Thyroid gland (tissue), 4 donors: ENCODE data around the gene LRRFIP1. TPM values are rescaled to one million over a fixed set of nuclear protein-coding genes. Genes with fewer than 3 reads are reported as not detected.
A peak's percentile ranks its signal among the peaks of the same experiment; 100 is the strongest.

Experiments used
- DNase-seq, 2 donors: peaks; one replicate each; pipeline ENCODE4 v3.0.0-alpha.2; 2019
- H3K27ac ChIP-seq, 3 donors: fragments of 200-600 bp; sonication (generic); 1 replicate in 2 of 3; 2 replicates in 1 of 3; pipeline ENCODE4 v1.5.1; 2016 to 2019; ENCODE audit warnings: mild to moderate bottlenecking in 1 of 3, moderate library complexity in 1 of 3
- H3K27me3 ChIP-seq: fragments of 200-600 bp; sonication (generic); one replicate; pipeline ENCODE4 v1.5.1; 2019
- H3K36me3 ChIP-seq, 2 donors: fragments of 200-600 bp; sonication (generic); one replicate each; pipeline ENCODE4 v1.5.1; 2016 to 2019
- H3K4me1 ChIP-seq, 2 donors: fragments of 200-600 bp; sonication (generic); one replicate each; pipeline ENCODE4 v1.5.1; 2017 to 2019
- H3K4me3 ChIP-seq, 3 donors: fragments of 200-600 bp; sonication (generic); replicated peaks in 1 of 3; 1 replicate in 2 of 3; 2 replicates in 1 of 3; pipeline ENCODE4 v1.5.1; 2016; ENCODE audit warnings: mild to moderate bottlenecking in 1 of 3
- H3K9me3 ChIP-seq: fragments of 200-600 bp; sonication (generic); one replicate; pipeline ENCODE4 v1.5.1; 2017
- CTCF ChIP-seq, 6 experiments: fragments of 200-600 bp in 3 of 6; fragments of 450-650 bp in 3 of 6; sonication (generic) in 3 of 6; IDR thresholded peaks; one replicate each; pipeline ENCODE4 v1.5.1; 2016 to 2019; ENCODE audit warnings: antibody characterized with exemption in 6 of 6, mild to moderate bottlenecking in 2 of 6, inconsistent platforms in 1 of 6, moderate library complexity in 1 of 6
- POLR2A ChIP-seq, 2 donors: fragments of 450-650 bp; IDR thresholded peaks; one replicate each; pipeline ENCODE4 v1.6.1; 2017; ENCODE audit warnings: antibody characterized with exemption in 2 of 2, mild to moderate bottlenecking in 2 of 2, moderate library complexity in 1 of 2
- WGBS, 2 donors: methylation state at CpG; one replicate each; pipeline ENCODE4 v1.1.5; 2017; 5-methylcytosine and 5-hydroxymethylcytosine counted together
- intact Hi-C: fragments of 100-400 bp; cut with DNase I; formaldehyde crosslinking; loops from one replicate; pipeline ENCODE4 v1.15.1; 2023
- total RNA-seq, 4 donors: library from RNA; depleted of rRNA; stranded (reverse); fragments of >200 nt; gene quantifications; one replicate each; pipeline ENCODE4 v1.2.3, GENCODE V29; 2016

The LRRFIP1 gene
- total RNA-seq, 4 donors from 2014 or later: 76.1 to 113 (median 96.6) TPM

GRCh38 chr2:237742191-237742590 is 114.8 kb downstream of the LRRFIP1 start:
- no peak for DNase-seq
- no peaks in the 10 kb centered on the region for H3K36me3 ChIP-seq
- no peak overlapping the region for H3K4me3 ChIP-seq
- H3K9me3 ChIP-seq: no peaks in the 10 kb centered on the region
- WGBS, 2 donors: 88 to 94% methylated on average over 12 of the region's 12 CpGs
- no peaks in the 10 kb centered on the region for H3K27me3 ChIP-seq
- H3K27ac ChIP-seq: no peak overlapping the region
- peaks cover 4 to 40% of the 10 kb centered on the region in 2 donors for H3K4me1 ChIP-seq
- TF ChIP-seq POLR2A (IDR thresholded peaks at IDR 0.05) (no peak), CTCF (IDR thresholded peaks at IDR 0.05) (no peak)
- intact Hi-C loops: loop anchor here (5.0 to 10.0 kb wide), 2 partner anchors 160 to 227 kb away; no protein-coding TSS in a partner anchor

- Histone ChIP-seq H3K4me1 (peaks cover 4 to 39% of the 10 kb centered on the region in 2 donors), H3K9me3 (no peaks in the 10 kb centered on the region), H3K36me3 (no peaks in the 10 kb centered on the region), H3K4me3 (no peak overlapping the region), H3K27me3 (no peaks in the 10 kb centered on the region), H3K27ac (no peak overlapping the region)
- intact Hi-C loops: loop anchor here (5.0 to 10.0 kb wide), 2 partner anchors 160 to 228 kb away; no protein-coding TSS in a partner anchor
- WGBS, 2 donors: 91 to 98% methylated on average over 3 of the region's 3 CpGs
- TF ChIP-seq POLR2A (IDR thresholded peaks at IDR 0.05) (no peak), CTCF (IDR thresholded peaks at IDR 0.05) (no peak)
- DNase-seq: no peak
Observed at GRCh38 chr2:237742614-237743013, 115.2 kb downstream of the LRRFIP1 start.

GRCh38 chr2:237743024-237743423 is 115.6 kb downstream of the LRRFIP1 start:
- 88 to 89% methylated on average over 6 of the region's 6 CpGs for WGBS, 2 donors
- DNase-seq: no peak
- H3K4me1 ChIP-seq: peaks cover 4 to 39% of the 10 kb centered on the region in 2 donors
- intact Hi-C loops: loop anchor here (5.0 to 10.0 kb wide), 2 partner anchors 161 to 228 kb away; no protein-coding TSS in a partner anchor
- H3K27ac ChIP-seq: no peak overlapping the region
- H3K27me3 ChIP-seq: no peaks in the 10 kb centered on the region
- H3K4me3 ChIP-seq: no peak overlapping the region
- no peaks in the 10 kb centered on the region for H3K9me3 ChIP-seq
- TF ChIP-seq CTCF (IDR thresholded peaks at IDR 0.05) (no peak), POLR2A (IDR thresholded peaks at IDR 0.05) (no peak)
- no peaks in the 10 kb centered on the region for H3K36me3 ChIP-seq

GRCh38 chr2:237743561-237744269 is 116.3 kb downstream of the LRRFIP1 start:
- TF ChIP-seq POLR2A (IDR thresholded peaks at IDR 0.05) (no peak), CTCF (IDR thresholded peaks at IDR 0.05) (peak in 1 of 6 experiments; percentile 12)
- Histone ChIP-seq H3K9me3 (no peaks in the 10 kb centered on the region), H3K27ac (peak overlapping the region in 2 of 3 donors; percentile 8 to 41), H3K4me1 (peaks cover 4 to 39% of the 10 kb centered on the region in 2 donors), H3K27me3 (no peaks in the 10 kb centered on the region), H3K36me3 (peaks cover 0 to under 1% of the 10 kb centered on the region in 2 donors), H3K4me3 (no peak overlapping the region)
- DNase-seq: no peak
- 78% methylated on average over 12 of the region's 12 CpGs for WGBS, 2 donors
- intact Hi-C loops: loop anchor here (5.0 to 10.0 kb wide), 2 partner anchors 161 to 229 kb away; no protein-coding TSS in a partner anchor

- Histone ChIP-seq H3K4me3 (no peak overlapping the region), H3K27me3 (no peaks in the 10 kb centered on the region), H3K36me3 (peaks cover 4 to 6% of the 10 kb centered on the region in 2 donors), H3K4me1 (peaks cover 4 to 35% of the 10 kb centered on the region in 2 donors), H3K27ac (peak overlapping the region in 2 of 3 donors; percentile 8 to 41), H3K9me3 (no peaks in the 10 kb centered on the region)
- DNase-seq: no peak
- TF ChIP-seq CTCF (IDR thresholded peaks at IDR 0.05) (no peak), POLR2A (IDR thresholded peaks at IDR 0.05) (no peak)
- 88 to 92% methylated on average over 6 of the region's 6 CpGs for WGBS, 2 donors
- intact Hi-C loops: loop anchor here (5.0 to 10.0 kb wide), 2 partner anchors 162 to 229 kb away; no protein-coding TSS in a partner anchor
Observed at GRCh38 chr2:237744270-237744612, 116.9 kb downstream of the LRRFIP1 start.
